HEK293 (cell line): ENCODE data around the gene PLP1.

Experiments used
- GFI1B ChIP-seq: fragments of 450-650 bp; formaldehyde crosslinking; IDR thresholded peaks from 2 replicates; pipeline ENCODE4 v1.5.1; 2016; ENCODE audit warnings: missing biosample characterization, missing genetic modification characterization
- GLI4 ChIP-seq: fragments of 450-650 bp; formaldehyde crosslinking; IDR thresholded peaks from 2 replicates; pipeline ENCODE4 v1.5.1; 2016; ENCODE audit warnings: missing biosample characterization, missing genetic modification characterization
- KLF10 ChIP-seq: fragments of 450-650 bp; IDR thresholded peaks from 2 replicates; pipeline ENCODE4 v1.5.1; 2018; ENCODE audit warnings: missing biosample characterization, mild to moderate bottlenecking, missing genetic modification characterization
- SP3 ChIP-seq: fragments of 450-650 bp; formaldehyde crosslinking; IDR thresholded peaks from 2 replicates; pipeline ENCODE4 v1.5.1; 2016; ENCODE audit warnings: missing biosample characterization, missing genetic modification characterization
- YY1 ChIP-seq: fragments of 450-650 bp; formaldehyde crosslinking; IDR thresholded peaks from 2 replicates; pipeline ENCODE4 v1.5.1; 2018; ENCODE audit warnings: missing biosample characterization, missing genetic modification characterization
- ZBTB10 ChIP-seq: fragments of 450-650 bp; formaldehyde crosslinking; IDR thresholded peaks from 2 replicates; pipeline ENCODE4 v1.5.1; 2016; ENCODE audit warnings: missing biosample characterization, missing genetic modification characterization
- ZEB2 ChIP-seq: fragments of 450-650 bp; formaldehyde crosslinking; IDR thresholded peaks from 2 replicates; pipeline ENCODE4 v1.5.1; 2016; ENCODE audit warnings: missing biosample characterization, missing genetic modification characterization
- ZNF132 ChIP-seq: fragments of 450-650 bp; formaldehyde crosslinking; IDR thresholded peaks from 2 replicates; pipeline ENCODE4 v1.5.1; 2017; ENCODE audit warnings: missing biosample characterization, missing genetic modification characterization, borderline replicate concordance
- ZNF133 ChIP-seq: fragments of 450-650 bp; formaldehyde crosslinking; IDR thresholded peaks from 2 replicates; pipeline ENCODE4 v1.5.1; 2016; ENCODE audit warnings: missing biosample characterization, missing genetic modification characterization
- ZNF155 ChIP-seq: fragments of 450-650 bp; formaldehyde crosslinking; IDR thresholded peaks from 2 replicates; pipeline ENCODE4 v1.5.1; 2016; ENCODE audit warnings: missing biosample characterization, missing genetic modification characterization
- ZNF16 ChIP-seq: fragments of 450-650 bp; formaldehyde crosslinking; IDR thresholded peaks from 2 replicates; pipeline ENCODE4 v1.5.1; 2016; ENCODE audit warnings: low read depth, missing biosample characterization, missing genetic modification characterization
- ZNF184 ChIP-seq: fragments of 450-650 bp; IDR thresholded peaks from 2 replicates; pipeline ENCODE4 v1.5.1; 2018; ENCODE audit warnings: missing biosample characterization, mild to moderate bottlenecking, missing genetic modification characterization
- ZNF23 ChIP-seq: fragments of 450-650 bp; formaldehyde crosslinking; IDR thresholded peaks from 2 replicates; pipeline ENCODE4 v1.5.1; 2016; ENCODE audit warnings: missing biosample characterization, missing genetic modification characterization, borderline replicate concordance
- ZNF292 ChIP-seq: fragments of 450-650 bp; formaldehyde crosslinking; IDR thresholded peaks from 2 replicates; pipeline ENCODE4 v1.5.1; 2016; ENCODE audit warnings: low read depth, missing biosample characterization, missing genetic modification characterization, borderline replicate concordance
- ZNF311 ChIP-seq: fragments of 450-650 bp; formaldehyde crosslinking; IDR thresholded peaks from 2 replicates; pipeline ENCODE4 v1.5.1; 2017; ENCODE audit warnings: missing biosample characterization, missing genetic modification characterization, borderline replicate concordance
- ZNF37A ChIP-seq: fragments of 450-650 bp; IDR thresholded peaks from 2 replicates; pipeline ENCODE4 v1.5.1; 2018; ENCODE audit warnings: missing biosample characterization, missing genetic modification characterization
- ZNF416 ChIP-seq: fragments of 450-650 bp; formaldehyde crosslinking; IDR thresholded peaks from 2 replicates; pipeline ENCODE4 v1.5.1; 2016; ENCODE audit warnings: missing biosample characterization, missing genetic modification characterization
- ZNF501 ChIP-seq: fragments of 450-650 bp; formaldehyde crosslinking; IDR thresholded peaks from 2 replicates; pipeline ENCODE4 v1.5.1; 2016; ENCODE audit warnings: missing biosample characterization, missing genetic modification characterization
- ZNF510 ChIP-seq: fragments of 450-650 bp; formaldehyde crosslinking; IDR thresholded peaks from 2 replicates; pipeline ENCODE4 v1.5.1; 2018; ENCODE audit warnings: mild to moderate bottlenecking, missing genetic modification characterization, missing biosample characterization; ENCODE audit not compliant: insufficient replicate concordance
- ZNF544 ChIP-seq: fragments of 450-650 bp; formaldehyde crosslinking; IDR thresholded peaks from 2 replicates; pipeline ENCODE4 v1.5.0; 2017; ENCODE audit warnings: missing biosample characterization, missing genetic modification characterization
- ZNF549 ChIP-seq: fragments of 450-650 bp; IDR thresholded peaks from 2 replicates; pipeline ENCODE4 v1.5.1; 2018; ENCODE audit warnings: missing biosample characterization, missing genetic modification characterization, mild to moderate bottlenecking, inconsistent platforms, moderate library complexity
- ZNF560 ChIP-seq: fragments of 450-650 bp; formaldehyde crosslinking; IDR thresholded peaks from 2 replicates; pipeline ENCODE4 v1.5.1; 2017; ENCODE audit warnings: missing biosample characterization, missing genetic modification characterization, borderline replicate concordance
- ZNF571 ChIP-seq: fragments of 450-650 bp; formaldehyde crosslinking; IDR thresholded peaks from 2 replicates; pipeline ENCODE4 v1.5.0; 2017; ENCODE audit warnings: missing biosample characterization, missing genetic modification characterization
- ZNF585B ChIP-seq: fragments of 450-650 bp; formaldehyde crosslinking; IDR thresholded peaks from 2 replicates; pipeline ENCODE4 v1.5.1; 2016; ENCODE audit warnings: missing biosample characterization, missing genetic modification characterization
- ZNF654 ChIP-seq: fragments of 450-650 bp; formaldehyde crosslinking; IDR thresholded peaks from 2 replicates; pipeline ENCODE4 v1.5.1; 2016; ENCODE audit warnings: low read depth, missing biosample characterization, missing genetic modification characterization
- ZNF660 ChIP-seq: fragments of 450-650 bp; IDR thresholded peaks from 2 replicates; pipeline ENCODE4 v1.5.1; 2018; ENCODE audit warnings: missing biosample characterization, mild to moderate bottlenecking, missing genetic modification characterization
- ZNF843 ChIP-seq: fragments of 450-650 bp; formaldehyde crosslinking; IDR thresholded peaks from 2 replicates; pipeline ENCODE4 v1.5.1; 2016; ENCODE audit warnings: missing biosample characterization, missing genetic modification characterization
- TF ChIP-seq, protein P1 (sequence below): fragments of 450-650 bp; formaldehyde crosslinking; IDR thresholded peaks from 2 replicates; pipeline ENCODE4 v1.5.1; 2017; ENCODE audit warnings: missing biosample characterization, missing genetic modification characterization
- TF ChIP-seq, protein P2 (sequence below): fragments of 450-650 bp; formaldehyde crosslinking; IDR thresholded peaks from 2 replicates; pipeline ENCODE4 v1.5.0; 2017; ENCODE audit warnings: missing biosample characterization, missing genetic modification characterization, borderline replicate concordance
- TF ChIP-seq, protein P3 (sequence below): fragments of 450-650 bp; formaldehyde crosslinking; IDR thresholded peaks from 2 replicates; pipeline ENCODE4 v1.5.1; 2016; ENCODE audit warnings: missing biosample characterization, missing genetic modification characterization, low read depth
- TF ChIP-seq, protein P4 (sequence below): fragments of 450-650 bp; formaldehyde crosslinking; IDR thresholded peaks from 2 replicates; pipeline ENCODE4 v1.5.1; 2016; ENCODE audit warnings: missing biosample characterization, missing genetic modification characterization

PLP1 gene

DNA sequence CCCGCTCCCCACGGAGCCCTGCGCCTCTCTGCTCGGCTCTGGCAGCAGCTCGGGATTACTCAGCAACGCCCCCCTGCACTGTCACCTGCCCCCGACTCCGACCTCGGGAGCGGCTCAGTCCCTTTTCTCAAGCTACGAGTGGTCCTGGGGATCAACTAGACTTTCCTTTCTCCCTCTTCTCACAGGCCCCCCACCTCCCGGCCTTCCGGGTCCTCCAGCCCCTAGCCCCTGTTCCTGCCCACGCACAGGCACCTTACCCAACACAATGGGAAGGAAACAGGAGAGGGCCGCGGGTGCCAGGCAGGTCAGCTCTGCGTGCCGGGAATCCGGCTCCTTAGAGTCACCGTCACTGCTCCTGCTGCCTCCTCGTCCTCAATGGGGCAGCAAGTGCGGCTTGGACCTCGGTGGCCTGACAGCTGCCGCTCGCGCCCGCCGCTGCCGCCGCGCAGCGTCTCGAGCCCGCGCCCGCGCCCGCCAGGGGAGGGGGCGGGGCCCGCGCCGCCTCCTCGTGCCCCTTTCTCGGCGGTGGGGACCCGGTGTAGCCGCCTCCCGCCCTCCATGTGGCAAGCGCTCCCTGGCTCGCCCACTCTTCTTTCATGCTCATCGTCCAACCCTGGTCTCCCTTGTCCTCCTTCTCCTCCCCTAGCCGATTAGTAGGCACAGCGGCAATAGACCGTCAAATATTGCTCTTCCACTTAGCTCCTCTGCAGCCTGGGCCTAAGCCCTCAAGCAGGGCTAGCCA is 55.3 kb downstream of the PLP1 start, which contains the start of gene RAB9B (continued):
- TF ChIP-seq ZNF184 (tag by site-specific recombination) (no peak), KLF10 (tag by site-specific recombination) (no peak), ZNF133 (tag by site-specific recombination) (no peak), ZNF132 (tag by site-specific recombination) (no peak), GLI4 (tag by site-specific recombination) (no peak), ZNF311 (no peak), GFI1B (no peak), ZNF544 (tag by site-specific recombination) (no peak), ZNF510 (tag by site-specific recombination) (no peak), ZNF16 (no peak), ZBTB10 (tag by site-specific recombination) (no peak), YY1 (tag by site-specific recombination) (no peak), ZNF292 (tag by site-specific recombination) (no peak), ZNF571 (tag by site-specific recombination) (no peak), SP3 (tag by site-specific recombination) (0 out of 2 replicates have a peak, but pooled peaks have one; percentile 31), ZNF585B (tag by site-specific recombination) (no peak), ZNF416 (no peak), ZNF560 (no peak), ZNF155 (tag by site-specific recombination) (no peak), ZNF660 (tag by site-specific recombination) (no peak), ZNF549 (no peak), ZEB2 (tag by site-specific recombination) (0 out of 2 replicates have a peak, but pooled peaks have one; percentile 16), ZNF654 (tag by site-specific recombination) (no peak), ZNF843 (tag by site-specific recombination) (no peak), ZNF501 (no peak), ZNF37A (tag by site-specific recombination) (no peak), ZNF23 (tag by site-specific recombination) (no peak)
- TF ChIP-seq, protein P1, sequence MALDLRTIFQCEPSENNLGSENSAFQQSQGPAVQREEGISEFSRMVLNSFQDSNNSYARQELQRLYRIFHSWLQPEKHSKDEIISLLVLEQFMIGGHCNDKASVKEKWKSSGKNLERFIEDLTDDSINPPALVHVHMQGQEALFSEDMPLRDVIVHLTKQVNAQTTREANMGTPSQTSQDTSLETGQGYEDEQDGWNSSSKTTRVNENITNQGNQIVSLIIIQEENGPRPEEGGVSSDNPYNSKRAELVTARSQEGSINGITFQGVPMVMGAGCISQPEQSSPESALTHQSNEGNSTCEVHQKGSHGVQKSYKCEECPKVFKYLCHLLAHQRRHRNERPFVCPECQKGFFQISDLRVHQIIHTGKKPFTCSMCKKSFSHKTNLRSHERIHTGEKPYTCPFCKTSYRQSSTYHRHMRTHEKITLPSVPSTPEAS (tag by site-specific recombination): no peak
- TF ChIP-seq, protein P2, sequence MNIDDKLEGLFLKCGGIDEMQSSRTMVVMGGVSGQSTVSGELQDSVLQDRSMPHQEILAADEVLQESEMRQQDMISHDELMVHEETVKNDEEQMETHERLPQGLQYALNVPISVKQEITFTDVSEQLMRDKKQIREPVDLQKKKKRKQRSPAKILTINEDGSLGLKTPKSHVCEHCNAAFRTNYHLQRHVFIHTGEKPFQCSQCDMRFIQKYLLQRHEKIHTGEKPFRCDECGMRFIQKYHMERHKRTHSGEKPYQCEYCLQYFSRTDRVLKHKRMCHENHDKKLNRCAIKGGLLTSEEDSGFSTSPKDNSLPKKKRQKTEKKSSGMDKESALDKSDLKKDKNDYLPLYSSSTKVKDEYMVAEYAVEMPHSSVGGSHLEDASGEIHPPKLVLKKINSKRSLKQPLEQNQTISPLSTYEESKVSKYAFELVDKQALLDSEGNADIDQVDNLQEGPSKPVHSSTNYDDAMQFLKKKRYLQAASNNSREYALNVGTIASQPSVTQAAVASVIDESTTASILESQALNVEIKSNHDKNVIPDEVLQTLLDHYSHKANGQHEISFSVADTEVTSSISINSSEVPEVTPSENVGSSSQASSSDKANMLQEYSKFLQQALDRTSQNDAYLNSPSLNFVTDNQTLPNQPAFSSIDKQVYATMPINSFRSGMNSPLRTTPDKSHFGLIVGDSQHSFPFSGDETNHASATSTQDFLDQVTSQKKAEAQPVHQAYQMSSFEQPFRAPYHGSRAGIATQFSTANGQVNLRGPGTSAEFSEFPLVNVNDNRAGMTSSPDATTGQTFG (tag by site-specific recombination): no peak
- TF ChIP-seq, protein P3, sequence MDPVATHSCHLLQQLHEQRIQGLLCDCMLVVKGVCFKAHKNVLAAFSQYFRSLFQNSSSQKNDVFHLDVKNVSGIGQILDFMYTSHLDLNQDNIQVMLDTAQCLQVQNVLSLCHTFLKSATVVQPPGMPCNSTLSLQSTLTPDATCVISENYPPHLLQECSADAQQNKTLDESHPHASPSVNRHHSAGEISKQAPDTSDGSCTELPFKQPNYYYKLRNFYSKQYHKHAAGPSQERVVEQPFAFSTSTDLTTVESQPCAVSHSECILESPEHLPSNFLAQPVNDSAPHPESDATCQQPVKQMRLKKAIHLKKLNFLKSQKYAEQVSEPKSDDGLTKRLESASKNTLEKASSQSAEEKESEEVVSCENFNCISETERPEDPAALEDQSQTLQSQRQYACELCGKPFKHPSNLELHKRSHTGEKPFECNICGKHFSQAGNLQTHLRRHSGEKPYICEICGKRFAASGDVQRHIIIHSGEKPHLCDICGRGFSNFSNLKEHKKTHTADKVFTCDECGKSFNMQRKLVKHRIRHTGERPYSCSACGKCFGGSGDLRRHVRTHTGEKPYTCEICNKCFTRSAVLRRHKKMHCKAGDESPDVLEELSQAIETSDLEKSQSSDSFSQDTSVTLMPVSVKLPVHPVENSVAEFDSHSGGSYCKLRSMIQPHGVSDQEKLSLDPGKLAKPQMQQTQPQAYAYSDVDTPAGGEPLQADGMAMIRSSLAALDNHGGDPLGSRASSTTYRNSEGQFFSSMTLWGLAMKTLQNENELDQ (tag by site-specific recombination): no peak
- TF ChIP-seq, protein P4, sequence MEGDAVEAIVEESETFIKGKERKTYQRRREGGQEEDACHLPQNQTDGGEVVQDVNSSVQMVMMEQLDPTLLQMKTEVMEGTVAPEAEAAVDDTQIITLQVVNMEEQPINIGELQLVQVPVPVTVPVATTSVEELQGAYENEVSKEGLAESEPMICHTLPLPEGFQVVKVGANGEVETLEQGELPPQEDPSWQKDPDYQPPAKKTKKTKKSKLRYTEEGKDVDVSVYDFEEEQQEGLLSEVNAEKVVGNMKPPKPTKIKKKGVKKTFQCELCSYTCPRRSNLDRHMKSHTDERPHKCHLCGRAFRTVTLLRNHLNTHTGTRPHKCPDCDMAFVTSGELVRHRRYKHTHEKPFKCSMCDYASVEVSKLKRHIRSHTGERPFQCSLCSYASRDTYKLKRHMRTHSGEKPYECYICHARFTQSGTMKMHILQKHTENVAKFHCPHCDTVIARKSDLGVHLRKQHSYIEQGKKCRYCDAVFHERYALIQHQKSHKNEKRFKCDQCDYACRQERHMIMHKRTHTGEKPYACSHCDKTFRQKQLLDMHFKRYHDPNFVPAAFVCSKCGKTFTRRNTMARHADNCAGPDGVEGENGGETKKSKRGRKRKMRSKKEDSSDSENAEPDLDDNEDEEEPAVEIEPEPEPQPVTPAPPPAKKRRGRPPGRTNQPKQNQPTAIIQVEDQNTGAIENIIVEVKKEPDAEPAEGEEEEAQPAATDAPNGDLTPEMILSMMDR (tag by site-specific recombination): peak; percentile 37; the same call in 1 of the 2 replicates
